Ureter (tissue), 1 donor: ENCODE data around the gene SMARCD3. TPM values are rescaled to one million over a fixed set of nuclear protein-coding genes. Genes with fewer than 3 reads are reported as not detected.

ENCODE experiments used
- DNase-seq: peaks from one replicate; pipeline ENCODE4 v3.0.0-alpha.2; 2020; ENCODE audit warnings: low spot score
- total RNA-seq: library from RNA; stranded (reverse); gene quantifications from one replicate; pipeline ENCODE4 v1.2.4, GENCODE V29; 2023
- donor health status: DM: yes; HTN: yes; CAD: no.

SMARCD3 gene
- total RNA-seq, 1 donor from 2014 or later = 67.4 TPM

GRCh38 chr7:151272877-151273276 is 24.4 kb upstream of the SMARCD3 start:
- no peak for DNase-seq

GRCh38 chr7:151272405-151272804 is 23.9 kb upstream of the SMARCD3 start:
- DNase-seq = peak; percentile 63

GRCh38 chr7:151271699-151272355 is 23.3 kb upstream of the SMARCD3 start:
- DNase-seq = peak; percentile 89

- DNase-seq = no peak
Observed at GRCh38 chr7:151269511-151269910, 21.0 kb upstream of the SMARCD3 start.

- no peak for DNase-seq
Observed at GRCh38 chr7:151265351-151265931, 16.9 kb upstream of the SMARCD3 start.

- no peak for DNase-seq
Observed at GRCh38 chr7:151264615-151265014, 16.1 kb upstream of the SMARCD3 start.

- DNase-seq = no peak
Observed at GRCh38 chr7:151261529-151261928, 13.0 kb upstream of the SMARCD3 start.

- no peak for DNase-seq
Observed at GRCh38 chr7:151260883-151261282, 12.4 kb upstream of the SMARCD3 start.

GRCh38 chr7:151260471-151260870 is 12.0 kb upstream of the SMARCD3 start:
- DNase-seq = no peak

GRCh38 chr7:151257990-151258389 is 9.5 kb upstream of the SMARCD3 start:
- DNase-seq = no peak

GRCh38 chr7:151256410-151257045 is 8.0 kb upstream of the SMARCD3 start:
- no peak for DNase-seq

- no peak for DNase-seq
Observed at GRCh38 chr7:151255390-151255789, 6.9 kb upstream of the SMARCD3 start.

GRCh38 chr7:151254851-151255250 is 6.4 kb upstream of the SMARCD3 start:
- DNase-seq = no peak

- no peak for DNase-seq
Observed at GRCh38 chr7:151254316-151254715, 5.8 kb upstream of the SMARCD3 start.

- DNase-seq = no peak
Observed at GRCh38 chr7:151252961-151253711, 4.6 kb upstream of the SMARCD3 start.

- DNase-seq = no peak
Observed at GRCh38 chr7:151252561-151252835, 4.0 kb upstream of the SMARCD3 start.

- DNase-seq = no peak
Observed at GRCh38 chr7:151251689-151252560, 3.4 kb upstream of the SMARCD3 start.

GRCh38 chr7:151251328-151251688 is 2.8 kb upstream of the SMARCD3 start:
- DNase-seq = no peak

- no peak for DNase-seq
Observed at GRCh38 chr7:151250181-151251132, 2.0 kb upstream of the SMARCD3 start.

- peak; percentile 83 for DNase-seq
Observed at GRCh38 chr7:151249732-151250072, 1.2 kb upstream of the SMARCD3 start.
